NT2/D1 (cell line): ENCODE measurements around the gene RBP3.

Experiments
- SUZ12 ChIP-seq: IDR thresholded peaks from 2 replicates; pipeline ENCODE4 v1.6.1; 2011; ENCODE audit not compliant: insufficient read length, insufficient read depth; ENCODE audit errors: extremely low read depth
- YY1 ChIP-seq: IDR thresholded peaks from 2 replicates; pipeline ENCODE4 v1.6.1; 2011; ENCODE audit not compliant: insufficient read length, insufficient read depth
- ZNF274 ChIP-seq: IDR thresholded peaks from 2 replicates; pipeline ENCODE4 v1.6.1; 2011; ENCODE audit warnings: mild to moderate bottlenecking, low read depth, low read length

DNA sequence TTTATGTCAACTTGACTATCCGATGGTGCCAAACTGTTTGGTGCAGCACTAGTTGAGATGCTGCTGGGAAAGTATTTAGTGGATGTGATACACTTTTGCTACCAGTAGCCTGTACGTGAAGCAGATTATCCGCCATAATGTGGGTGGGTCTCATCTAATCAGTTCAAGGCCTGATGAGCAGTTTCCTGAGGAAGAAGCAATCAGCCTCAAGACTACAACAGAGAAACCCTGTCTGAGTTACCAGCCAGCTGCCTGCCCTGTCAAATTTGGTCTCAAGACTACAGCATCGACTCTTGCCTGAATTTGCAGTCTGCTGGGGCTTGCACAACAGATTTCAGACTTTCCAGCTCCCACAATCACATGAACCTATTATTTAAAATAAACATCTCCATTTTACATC lies 10.9 kb upstream of the RBP3 start:
- TF ChIP-seq ZNF274 (no peak), YY1 (no peak), SUZ12 (no peak)
